ENCODE measurements around the gene C12orf75.

The C12orf75 gene

GRCh38 chr12:105342464-105342863, 12.0 kb downstream of the C12orf75 start:
- no peak overlapping the region for H3K9ac ChIP-seq (ENCODE audit: insufficient read length)
- no peak overlapping the region for H3K4me3 ChIP-seq
- DNase-seq (ENCODE audit: low read depth, low spot score): no peak
- H3K36me3 ChIP-seq (ENCODE audit: insufficient read depth, low read length): peaks cover 5% of the 10 kb centered on the region; the same call in 1 of the 2 replicates
- H3K9me3 ChIP-seq (ENCODE audit: low read depth, low read length): peaks cover 7% of the 10 kb centered on the region; the same call in 1 of the 2 replicates
- no peak for TF ChIP-seq FOXP2 (optimal IDR thresholded peaks at IDR 0.05; ENCODE audit: control extremely low read depth, extremely low read length, insufficient read depth)
- no peak for TF ChIP-seq POLR2AphosphoS5 (IDR thresholded peaks at IDR 0.05; ENCODE audit: borderline replicate concordance, low read depth, low read length)
- TF ChIP-seq EZH2 (IDR thresholded peaks at IDR 0.05): no peak
- no peak overlapping the region for H3K27ac ChIP-seq

- no peak for DNase-seq (ENCODE audit: low read depth, low spot score)
These were observed 13.3 kb downstream of the C12orf75 start for GRCh38 chr12:105343836-105344235.

GRCh38 chr12:105347499-105347898, 17.0 kb downstream of the C12orf75 start:
- Histone ChIP-seq H3K9ac (ENCODE audit: insufficient read length) (no peak overlapping the region), H3K4me3 (no peak overlapping the region), H3K9me3 (ENCODE audit: low read depth, low read length) (no peaks in the 10 kb centered on the region), H3K36me3 (ENCODE audit: insufficient read depth, low read length) (no peaks in the 10 kb centered on the region), H3K27ac (no peak overlapping the region)
- TF ChIP-seq EZH2 (IDR thresholded peaks at IDR 0.05) (no peak), POLR2AphosphoS5 (IDR thresholded peaks at IDR 0.05; ENCODE audit: borderline replicate concordance, low read depth, low read length) (no peak), FOXP2 (optimal IDR thresholded peaks at IDR 0.05; ENCODE audit: control extremely low read depth, extremely low read length, insufficient read depth) (no peak)
- DNase-seq (ENCODE audit: low read depth, low spot score): no peak

More at GRCh38 chr12:105343836-105344235, 13.3 kb downstream of the C12orf75 start:
- Histone ChIP-seq H3K4me3 (no peak overlapping the region), H3K36me3 (ENCODE audit: insufficient read depth, low read length) (peaks cover 5% of the 10 kb centered on the region; the same call in 1 of the 2 replicates), H3K9ac (ENCODE audit: insufficient read length) (no peak overlapping the region), H3K27ac (no peak overlapping the region), H3K9me3 (ENCODE audit: low read depth, low read length) (peaks cover 7% of the 10 kb centered on the region; the same call in 1 of the 2 replicates)
- no peak for TF ChIP-seq EZH2 (IDR thresholded peaks at IDR 0.05)
- no peak for TF ChIP-seq FOXP2 (optimal IDR thresholded peaks at IDR 0.05; ENCODE audit: control extremely low read depth, extremely low read length, insufficient read depth)
- TF ChIP-seq POLR2AphosphoS5 (IDR thresholded peaks at IDR 0.05; ENCODE audit: borderline replicate concordance, low read depth, low read length): no peak

GRCh38 chr12:105348142-105348541, 17.7 kb downstream of the C12orf75 start:
- TF ChIP-seq POLR2AphosphoS5 (IDR thresholded peaks at IDR 0.05; ENCODE audit: borderline replicate concordance, low read depth, low read length): no peak
- no peak for TF ChIP-seq EZH2 (IDR thresholded peaks at IDR 0.05)
- no peak for TF ChIP-seq FOXP2 (optimal IDR thresholded peaks at IDR 0.05; ENCODE audit: control extremely low read depth, extremely low read length, insufficient read depth)
- Histone ChIP-seq H3K9me3 (ENCODE audit: low read depth, low read length) (no peaks in the 10 kb centered on the region), H3K27ac (no peak overlapping the region), H3K36me3 (ENCODE audit: insufficient read depth, low read length) (no peaks in the 10 kb centered on the region), H3K9ac (ENCODE audit: insufficient read length) (no peak overlapping the region), H3K4me3 (no peak overlapping the region)
- DNase-seq (ENCODE audit: low read depth, low spot score): no peak

- Histone ChIP-seq H3K4me3 (no peak overlapping the region), H3K27ac (no peak overlapping the region), H3K9ac (ENCODE audit: insufficient read length) (no peak overlapping the region), H3K9me3 (ENCODE audit: low read depth, low read length) (no peaks in the 10 kb centered on the region), H3K36me3 (ENCODE audit: insufficient read depth, low read length) (no peaks in the 10 kb centered on the region)
- DNase-seq (ENCODE audit: low read depth, low spot score): no peak
- no peak for TF ChIP-seq FOXP2 (optimal IDR thresholded peaks at IDR 0.05; ENCODE audit: control extremely low read depth, extremely low read length, insufficient read depth)
- no peak for TF ChIP-seq EZH2 (IDR thresholded peaks at IDR 0.05)
- no peak for TF ChIP-seq POLR2AphosphoS5 (IDR thresholded peaks at IDR 0.05; ENCODE audit: borderline replicate concordance, low read depth, low read length)
These were observed 18.1 kb downstream of the C12orf75 start for GRCh38 chr12:105348561-105348960.

GRCh38 chr12:105349138-105349537, 18.6 kb downstream of the C12orf75 start:
- Histone ChIP-seq H3K9me3 (ENCODE audit: low read depth, low read length) (no peaks in the 10 kb centered on the region), H3K9ac (ENCODE audit: insufficient read length) (no peak overlapping the region), H3K27ac (no peak overlapping the region), H3K36me3 (ENCODE audit: insufficient read depth, low read length) (no peaks in the 10 kb centered on the region), H3K4me3 (no peak overlapping the region)
- no peak for DNase-seq (ENCODE audit: low read depth, low spot score)
- TF ChIP-seq FOXP2 (optimal IDR thresholded peaks at IDR 0.05; ENCODE audit: control extremely low read depth, extremely low read length, insufficient read depth): no peak
- no peak for TF ChIP-seq EZH2 (IDR thresholded peaks at IDR 0.05)
- TF ChIP-seq POLR2AphosphoS5 (IDR thresholded peaks at IDR 0.05; ENCODE audit: borderline replicate concordance, low read depth, low read length): no peak

GRCh38 chr12:105351523-105351922, 21.0 kb downstream of the C12orf75 start:
- no peak for TF ChIP-seq FOXP2 (optimal IDR thresholded peaks at IDR 0.05; ENCODE audit: control extremely low read depth, extremely low read length, insufficient read depth)
- TF ChIP-seq POLR2AphosphoS5 (IDR thresholded peaks at IDR 0.05; ENCODE audit: borderline replicate concordance, low read depth, low read length): no peak
- TF ChIP-seq EZH2 (IDR thresholded peaks at IDR 0.05): no peak
- Histone ChIP-seq H3K9me3 (ENCODE audit: low read depth, low read length) (no peaks in the 10 kb centered on the region), H3K9ac (ENCODE audit: insufficient read length) (no peak overlapping the region), H3K27ac (no peak overlapping the region), H3K4me3 (no peak overlapping the region), H3K36me3 (ENCODE audit: insufficient read depth, low read length) (no peaks in the 10 kb centered on the region)
- no peak for DNase-seq (ENCODE audit: low read depth, low spot score)

- Histone ChIP-seq H3K9me3 (ENCODE audit: low read depth, low read length) (no peaks in the 10 kb centered on the region), H3K36me3 (ENCODE audit: insufficient read depth, low read length) (no peaks in the 10 kb centered on the region), H3K27ac (no peak overlapping the region), H3K9ac (ENCODE audit: insufficient read length) (no peak overlapping the region), H3K4me3 (no peak overlapping the region)
- TF ChIP-seq FOXP2 (optimal IDR thresholded peaks at IDR 0.05; ENCODE audit: control extremely low read depth, extremely low read length, insufficient read depth) (no peak), POLR2AphosphoS5 (IDR thresholded peaks at IDR 0.05; ENCODE audit: borderline replicate concordance, low read depth, low read length) (no peak), EZH2 (IDR thresholded peaks at IDR 0.05) (no peak)
- DNase-seq (ENCODE audit: low read depth, low spot score): no peak
These were observed 21.6 kb downstream of the C12orf75 start for GRCh38 chr12:105352052-105352451.

All from SK-N-MC (cell line).